ENCODE results near the gene TWF2.

GRCh38 chr3:52246264-52246620 is 7.3 kb upstream of the TWF2 start:
- TF ChIP-seq POLR2A (IDR thresholded peaks at IDR 0.05; ENCODE audit: low read depth, low read length) = no peak
- TF ChIP-seq EP300 (IDR thresholded peaks at IDR 0.05; ENCODE audit: borderline replicate concordance in 1 of 2, control insufficient read depth in 1 of 2, low read depth in 2 of 2, low read length in 2 of 2) = no peak
- no peak for TF ChIP-seq CTCF (IDR thresholded peaks at IDR 0.05 in 2 of 3, conservative IDR thresholded peaks at IDR 0.05 in 1 of 3; ENCODE audit: control insufficient read depth in 2 of 3, extremely low read depth in 1 of 3, insufficient read depth in 1 of 3, low read depth in 3 of 3, low read length in 3 of 3)
- TF ChIP-seq POLR2AphosphoS5 (IDR thresholded peaks at IDR 0.05; ENCODE audit: low read length) = no peak
- TF ChIP-seq ZNF687 (IDR thresholded peaks at IDR 0.05) = no peak
- no peak for TF ChIP-seq GABPA (IDR thresholded peaks at IDR 0.05; ENCODE audit: low read depth)
- TF ChIP-seq CREB1 (IDR thresholded peaks at IDR 0.05; ENCODE audit: low read depth) = no peak
- TF ChIP-seq ESRRA (IDR thresholded peaks at IDR 0.05; ENCODE audit: low read length) = no peak
- TF ChIP-seq TCF7 (IDR thresholded peaks at IDR 0.05; ENCODE audit: borderline replicate concordance) = no peak
- TF ChIP-seq, protein P1, sequence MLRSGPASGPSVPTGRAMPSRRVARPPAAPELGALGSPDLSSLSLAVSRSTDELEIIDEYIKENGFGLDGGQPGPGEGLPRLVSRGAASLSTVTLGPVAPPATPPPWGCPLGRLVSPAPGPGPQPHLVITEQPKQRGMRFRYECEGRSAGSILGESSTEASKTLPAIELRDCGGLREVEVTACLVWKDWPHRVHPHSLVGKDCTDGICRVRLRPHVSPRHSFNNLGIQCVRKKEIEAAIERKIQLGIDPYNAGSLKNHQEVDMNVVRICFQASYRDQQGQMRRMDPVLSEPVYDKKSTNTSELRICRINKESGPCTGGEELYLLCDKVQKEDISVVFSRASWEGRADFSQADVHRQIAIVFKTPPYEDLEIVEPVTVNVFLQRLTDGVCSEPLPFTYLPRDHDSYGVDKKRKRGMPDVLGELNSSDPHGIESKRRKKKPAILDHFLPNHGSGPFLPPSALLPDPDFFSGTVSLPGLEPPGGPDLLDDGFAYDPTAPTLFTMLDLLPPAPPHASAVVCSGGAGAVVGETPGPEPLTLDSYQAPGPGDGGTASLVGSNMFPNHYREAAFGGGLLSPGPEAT (IDR thresholded peaks at IDR 0.05; ENCODE audit: low read depth) = no peak
- TF ChIP-seq, protein P2, sequence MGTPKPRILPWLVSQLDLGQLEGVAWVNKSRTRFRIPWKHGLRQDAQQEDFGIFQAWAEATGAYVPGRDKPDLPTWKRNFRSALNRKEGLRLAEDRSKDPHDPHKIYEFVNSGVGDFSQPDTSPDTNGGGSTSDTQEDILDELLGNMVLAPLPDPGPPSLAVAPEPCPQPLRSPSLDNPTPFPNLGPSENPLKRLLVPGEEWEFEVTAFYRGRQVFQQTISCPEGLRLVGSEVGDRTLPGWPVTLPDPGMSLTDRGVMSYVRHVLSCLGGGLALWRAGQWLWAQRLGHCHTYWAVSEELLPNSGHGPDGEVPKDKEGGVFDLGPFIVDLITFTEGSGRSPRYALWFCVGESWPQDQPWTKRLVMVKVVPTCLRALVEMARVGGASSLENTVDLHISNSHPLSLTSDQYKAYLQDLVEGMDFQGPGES (IDR thresholded peaks at IDR 0.05) = no peak
- TF ChIP-seq ZNF274 (IDR thresholded peaks at IDR 0.05; ENCODE audit: insufficient read depth, insufficient read length) = no peak
- no peak for TF ChIP-seq FOXK2 (IDR thresholded peaks at IDR 0.05)
- TF ChIP-seq STAT1 (conservative IDR thresholded peaks at IDR 0.05) = no peak

Data from GM12878 (cell line).